HK-2 (cell line): Measurements from ENCODE around the gene LRG1.
A peak's percentile ranks its signal among the peaks of the same experiment; 100 is the strongest.
"Not testable (repeated sequence)": the region's sequence is repeated elsewhere in the genome, so short reads cannot be mapped to it uniquely, and the experiment has no call there.

Experiments used
- DNase-seq: peaks from one replicate; pipeline ENCODE4 v3.0.0-alpha.2; 2018; ENCODE audit not compliant: unreplicated experiment

LRG1 gene

DNA sequence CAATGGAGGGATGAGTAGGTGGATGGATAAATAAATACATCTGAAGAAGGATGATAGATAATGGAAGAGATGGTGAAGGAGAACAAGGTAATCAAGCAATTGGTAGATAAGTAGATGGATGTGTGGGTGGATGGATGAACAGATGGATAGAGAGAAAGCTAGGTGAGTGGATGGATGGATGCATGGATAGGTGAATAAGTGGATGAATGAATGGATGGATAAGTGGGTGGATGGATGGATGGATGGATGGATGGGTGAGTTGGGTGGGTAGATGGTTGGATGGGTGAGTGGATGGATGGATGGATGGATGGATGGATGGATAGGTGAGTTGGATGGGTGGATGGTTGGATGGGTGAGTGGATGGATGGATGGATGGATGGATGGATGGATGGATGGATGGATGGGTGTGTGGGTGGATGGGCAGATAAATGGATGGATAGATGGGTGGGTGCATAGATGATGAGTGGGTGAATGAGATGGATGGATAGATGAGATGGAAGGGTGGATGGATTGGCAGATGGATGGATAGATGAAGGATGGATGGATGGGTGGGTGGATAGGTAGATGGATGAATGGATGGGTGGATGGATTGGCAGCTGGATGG is 13.4 kb upstream of the LRG1 start:
- DNase-seq = no peak

DNA sequence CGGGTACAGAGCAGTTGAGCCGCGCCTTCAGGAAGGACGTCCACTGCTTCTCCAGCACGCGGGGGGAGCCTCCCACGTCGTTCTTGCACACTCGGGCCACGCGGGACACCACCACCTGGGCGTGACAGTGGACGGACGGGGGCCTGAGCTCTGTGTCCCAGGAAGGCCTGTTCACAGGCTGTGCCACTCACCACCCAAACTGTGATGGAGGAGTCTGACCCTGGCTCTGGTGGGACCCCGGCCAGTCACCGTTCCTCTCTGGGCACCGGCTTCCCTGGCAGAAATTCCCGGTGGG is 12.6 kb upstream of the LRG1 start:
- no peak for DNase-seq

DNA sequence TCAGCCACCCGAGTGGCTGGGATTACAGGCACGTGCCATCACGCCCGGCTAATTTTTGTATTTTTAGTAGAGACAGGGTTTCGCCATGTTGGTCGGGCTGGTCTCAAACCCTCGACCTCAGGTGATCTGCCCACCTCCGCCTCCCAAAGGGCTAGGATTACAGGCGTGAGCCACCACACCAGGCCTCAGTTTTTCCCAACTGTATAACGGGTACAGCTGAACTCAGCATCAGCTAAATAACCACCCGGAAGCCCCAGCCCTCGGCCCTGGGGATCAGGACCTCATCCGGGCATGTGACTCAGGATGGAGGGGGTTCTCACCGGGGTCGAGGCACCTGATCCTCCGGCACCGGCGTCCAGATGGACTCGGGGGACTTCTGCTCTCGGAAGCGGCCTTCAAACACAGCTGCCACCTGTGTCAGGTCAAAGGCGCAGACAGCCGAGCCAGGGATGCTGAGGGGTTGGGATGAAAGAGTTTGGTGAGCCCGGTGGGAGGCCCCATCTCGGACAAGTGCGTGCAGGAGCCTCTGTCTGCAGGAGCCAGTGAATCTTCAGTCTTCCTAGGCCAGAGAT is 10.7 kb upstream of the LRG1 start:
- no peak for DNase-seq

DNA sequence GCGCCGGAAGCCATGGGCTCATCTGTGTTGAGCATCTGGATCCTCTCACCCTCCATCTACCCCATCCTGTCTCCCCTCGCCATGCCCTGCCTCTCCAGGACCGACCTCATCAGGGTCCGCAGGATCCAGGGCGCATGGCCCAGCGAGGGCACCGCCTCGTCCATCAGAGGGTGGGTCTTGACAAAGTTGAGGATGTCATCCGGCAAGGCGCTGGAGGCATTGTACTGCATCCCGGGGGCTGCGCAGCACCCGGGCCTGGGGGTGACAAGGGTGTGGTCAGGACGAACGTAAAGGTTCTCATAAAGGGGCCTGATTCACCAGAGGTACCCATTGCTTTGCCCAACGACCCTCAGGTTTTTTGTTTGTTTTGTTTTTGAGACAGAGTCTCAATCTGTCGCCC is 10.2 kb upstream of the LRG1 start:
- DNase-seq = no peak

DNA sequence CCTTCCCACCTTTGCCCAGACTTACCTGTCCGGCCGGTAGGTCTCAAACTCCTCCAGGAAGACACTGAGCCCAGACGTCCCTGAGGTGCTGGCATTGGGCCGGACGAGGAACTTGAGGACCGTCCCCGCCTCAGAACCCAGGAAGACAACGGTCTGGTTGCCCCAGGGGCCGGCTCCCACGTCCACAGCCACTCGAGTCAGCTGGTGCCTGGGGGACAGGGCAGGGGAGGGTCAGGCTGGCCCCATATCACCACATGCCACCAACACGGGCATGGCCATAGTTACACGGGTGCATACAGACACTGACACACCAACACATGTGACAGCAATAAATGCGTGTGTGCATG is 8.4 kb upstream of the LRG1 start:
- DNase-seq = no peak

DNA sequence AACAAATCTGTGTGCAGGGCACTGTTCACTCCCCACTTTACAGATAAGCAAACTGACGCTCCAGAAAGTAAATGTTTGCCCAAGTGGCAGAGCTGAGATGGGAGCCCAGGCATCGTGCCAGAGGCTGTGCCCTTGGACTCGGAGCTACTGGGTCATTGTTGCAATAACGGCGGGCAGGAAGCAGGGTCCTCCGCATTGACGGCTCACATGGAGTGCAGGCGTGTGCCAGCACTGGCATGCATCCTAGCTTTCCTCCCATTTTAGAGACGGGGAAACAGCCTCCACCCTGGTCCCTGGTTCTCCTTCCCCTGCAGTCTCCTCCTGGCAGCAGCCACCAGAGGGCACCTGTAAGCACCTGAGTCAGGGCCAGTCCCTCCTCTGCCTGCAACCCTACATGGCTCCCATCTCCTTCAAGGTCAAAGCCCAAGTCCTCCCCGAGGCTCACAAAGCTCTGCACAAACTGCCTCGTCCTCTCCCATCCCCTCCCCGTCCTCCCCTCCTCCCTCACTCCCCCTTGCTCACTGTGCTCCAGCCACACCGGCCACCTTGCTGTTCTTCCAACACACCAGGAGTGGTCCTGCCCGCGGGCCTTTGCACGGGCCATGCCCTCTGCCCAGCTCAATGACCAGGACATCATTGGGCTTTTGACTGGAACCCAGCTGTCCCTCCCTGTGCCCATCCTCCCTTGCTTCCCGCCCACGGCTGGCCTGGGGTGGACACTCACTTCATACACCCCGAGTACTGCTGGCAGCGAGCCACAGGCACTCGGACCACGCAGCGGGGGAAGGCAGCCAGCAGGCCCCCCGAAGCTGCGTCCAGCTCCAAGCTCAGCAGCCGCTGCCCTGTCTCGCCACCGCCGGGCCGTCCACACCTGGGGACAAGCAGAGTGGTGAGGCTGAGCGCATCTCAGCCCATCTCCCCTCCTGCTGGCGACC is 7.7 kb upstream of the LRG1 start:
- no peak for DNase-seq

DNA sequence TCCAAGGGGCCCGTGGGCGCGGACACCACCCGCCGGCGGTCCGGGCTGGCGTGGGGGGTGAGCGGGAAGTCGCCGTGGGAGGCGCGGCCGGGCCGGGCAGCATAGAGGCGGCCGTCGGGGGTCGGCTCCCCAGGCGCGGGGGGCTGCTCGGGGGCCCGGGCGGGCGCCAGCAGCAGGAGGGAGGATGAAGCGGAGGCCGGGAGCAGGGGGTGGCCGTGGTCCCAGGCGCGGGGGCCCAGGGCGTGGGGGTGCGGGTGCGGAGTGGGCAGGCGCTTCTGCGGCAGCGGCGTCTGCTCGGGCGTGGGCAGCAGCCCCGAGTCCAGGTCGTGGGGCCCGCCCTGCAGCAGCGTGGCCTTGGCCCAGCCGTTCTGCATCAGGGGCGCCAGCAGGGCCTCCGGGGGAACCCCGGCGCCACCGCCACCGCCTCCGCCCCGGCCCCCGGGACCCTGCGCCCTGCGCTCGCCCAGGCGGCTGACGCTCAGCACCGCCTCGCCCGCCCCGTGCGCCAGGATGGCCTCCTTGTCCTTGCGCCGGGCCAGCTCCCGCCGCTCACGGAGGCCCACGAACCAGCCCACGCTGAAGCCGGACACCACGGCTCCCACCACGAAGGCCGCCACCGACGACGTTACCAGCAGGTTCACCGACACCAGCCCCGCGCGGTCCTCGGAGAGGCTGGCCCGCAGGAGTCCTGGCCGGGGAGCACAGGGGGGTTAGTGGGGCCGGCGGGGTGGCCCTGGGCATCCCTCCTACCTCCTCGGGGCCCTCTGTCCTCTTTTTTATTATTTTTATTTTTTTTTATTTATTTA is 4.2 kb upstream of the LRG1 start:
- no peak for DNase-seq

DNA sequence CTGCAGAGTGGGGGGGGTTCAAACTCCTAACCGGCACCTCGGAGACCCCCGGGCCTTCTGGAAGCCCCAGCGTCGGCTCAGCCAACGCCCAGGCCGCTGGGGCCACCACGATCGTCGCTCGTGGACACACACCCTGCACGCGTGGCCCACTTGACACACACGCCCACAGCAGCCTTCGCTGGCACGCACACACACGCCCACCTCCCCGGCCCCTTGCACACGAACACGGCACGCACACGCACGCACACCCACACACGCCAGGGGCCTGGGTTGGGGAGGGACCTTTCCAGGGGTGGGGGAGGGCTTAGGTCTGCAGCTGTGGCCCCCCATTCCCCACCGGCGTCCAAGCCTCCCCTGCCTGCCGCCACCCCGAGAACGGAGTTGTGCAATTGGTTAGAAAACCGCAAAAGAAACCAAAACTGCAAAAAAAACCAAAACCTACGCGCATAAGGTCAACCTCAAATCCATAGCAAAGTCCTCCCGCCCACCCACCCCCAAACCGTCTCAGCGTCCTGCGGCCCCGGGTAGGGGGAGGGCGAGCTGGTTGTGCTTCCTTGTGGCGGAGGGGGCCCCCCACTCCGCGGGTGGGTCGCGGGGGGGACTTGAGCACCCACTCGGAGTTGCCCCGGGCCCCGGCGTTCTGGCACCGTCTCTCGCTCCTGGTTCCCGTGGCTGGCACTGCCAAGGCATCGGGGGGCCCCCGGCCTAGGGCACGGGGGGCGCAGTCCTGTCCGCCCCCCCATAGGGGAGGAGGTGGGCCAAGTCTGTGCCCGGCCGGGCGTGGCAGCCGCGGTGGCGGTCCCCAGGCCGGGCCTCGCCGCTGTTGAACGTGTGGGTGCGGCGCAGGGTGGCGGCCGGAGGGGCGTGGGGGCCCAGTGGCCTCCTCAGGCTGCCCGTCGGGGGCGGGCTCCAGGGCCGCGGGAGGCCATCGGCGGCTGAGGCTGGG is 3.3 kb upstream of the LRG1 start:
- no peak for DNase-seq

DNA sequence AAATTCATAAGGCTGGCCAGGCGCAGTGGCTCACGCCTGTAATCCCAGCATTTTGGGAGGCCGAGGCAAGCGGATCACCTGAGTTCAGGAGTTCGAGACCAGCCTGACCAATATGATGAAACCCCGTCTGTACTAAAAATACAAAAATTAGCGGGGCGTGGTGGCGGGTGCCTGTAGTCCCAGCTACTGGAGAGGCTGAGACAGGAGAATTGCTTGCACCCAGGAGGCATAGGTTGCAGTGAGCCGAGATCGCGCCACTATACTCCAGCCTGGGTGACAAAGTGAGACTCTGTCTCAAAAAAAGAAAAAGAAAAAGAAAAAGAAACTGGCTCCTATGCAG is 1.9 kb upstream of the LRG1 start:
- DNase-seq = not testable (repeated sequence)

DNA sequence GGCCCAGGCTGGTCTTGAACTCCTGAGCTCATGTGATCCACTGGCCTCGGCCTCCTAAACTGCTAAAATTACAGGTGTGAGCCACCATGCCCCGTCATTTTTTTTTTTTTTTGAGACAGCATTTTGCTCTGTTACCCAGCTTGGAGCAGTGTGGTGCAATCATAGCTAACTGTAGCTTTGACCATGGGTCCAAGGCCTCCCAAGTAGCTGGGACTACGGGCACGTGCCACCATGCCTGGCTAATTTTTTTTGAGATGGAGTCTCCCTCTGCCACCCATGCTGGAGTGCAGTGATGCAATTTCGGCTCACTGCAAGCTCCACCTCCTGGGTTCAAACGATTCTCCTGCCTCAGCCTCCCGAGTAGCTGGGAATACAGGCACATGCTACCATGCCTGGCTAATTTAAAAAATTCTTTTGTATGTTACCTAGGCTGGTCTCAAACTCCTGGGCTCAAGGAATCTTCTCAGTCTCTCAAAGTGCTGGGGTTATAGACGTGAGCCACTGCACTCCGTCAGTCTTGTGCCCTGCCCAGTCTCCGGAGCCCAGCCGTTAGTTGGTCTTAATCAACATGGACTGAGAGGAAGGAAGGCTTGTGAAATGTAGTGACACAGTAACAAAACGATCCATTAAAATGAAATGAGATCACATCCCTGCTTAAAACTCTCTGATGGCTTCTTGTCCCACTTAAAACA is 1.4 kb upstream of the LRG1 start:
- no peak for DNase-seq

DNA sequence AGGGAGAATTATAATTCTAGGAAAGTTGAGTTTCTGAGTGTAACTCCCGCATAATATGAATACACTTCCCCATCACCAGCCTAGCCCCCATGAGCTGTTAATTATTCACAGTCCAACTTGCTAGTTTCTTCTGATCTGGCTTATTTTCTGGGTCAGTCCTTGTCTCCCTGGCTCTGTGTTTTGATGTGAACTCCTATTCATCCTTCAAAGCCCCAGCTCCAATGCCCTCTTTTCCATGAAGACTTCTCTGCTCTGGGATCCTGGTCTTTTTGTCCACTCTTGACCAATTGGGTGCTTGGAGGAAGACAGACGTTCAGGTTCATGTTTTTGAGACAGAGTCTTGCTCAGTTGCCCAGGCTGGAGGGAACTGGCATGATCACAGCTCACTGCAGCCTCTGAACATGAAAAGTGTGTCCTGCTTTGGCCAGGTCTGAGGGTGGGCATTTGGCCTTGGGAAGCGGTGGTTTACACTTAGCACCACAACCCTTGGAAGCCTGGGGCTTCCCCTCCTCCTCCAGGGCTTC is 605 bp downstream of the LRG1 start:
- DNase-seq = no peak

DNA sequence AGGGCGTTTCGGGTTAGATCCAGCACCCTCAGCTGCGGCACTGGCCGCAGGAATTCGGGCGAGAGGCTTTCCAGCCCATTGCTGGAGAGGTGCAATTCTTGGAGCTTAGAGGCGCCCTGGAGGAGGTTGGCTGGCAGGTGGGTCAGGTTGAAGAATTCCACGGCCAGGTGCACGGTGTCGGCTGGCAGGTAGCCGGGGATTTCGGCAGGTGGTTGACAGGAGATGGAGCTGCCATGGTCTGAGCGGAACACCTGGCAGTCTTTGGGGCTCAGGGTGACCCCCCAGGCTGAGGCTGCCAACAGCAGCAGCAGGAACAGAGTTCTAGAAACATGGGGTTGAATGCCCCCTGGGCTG is 1.3 kb downstream of the LRG1 start:
- DNase-seq = no peak

DNA sequence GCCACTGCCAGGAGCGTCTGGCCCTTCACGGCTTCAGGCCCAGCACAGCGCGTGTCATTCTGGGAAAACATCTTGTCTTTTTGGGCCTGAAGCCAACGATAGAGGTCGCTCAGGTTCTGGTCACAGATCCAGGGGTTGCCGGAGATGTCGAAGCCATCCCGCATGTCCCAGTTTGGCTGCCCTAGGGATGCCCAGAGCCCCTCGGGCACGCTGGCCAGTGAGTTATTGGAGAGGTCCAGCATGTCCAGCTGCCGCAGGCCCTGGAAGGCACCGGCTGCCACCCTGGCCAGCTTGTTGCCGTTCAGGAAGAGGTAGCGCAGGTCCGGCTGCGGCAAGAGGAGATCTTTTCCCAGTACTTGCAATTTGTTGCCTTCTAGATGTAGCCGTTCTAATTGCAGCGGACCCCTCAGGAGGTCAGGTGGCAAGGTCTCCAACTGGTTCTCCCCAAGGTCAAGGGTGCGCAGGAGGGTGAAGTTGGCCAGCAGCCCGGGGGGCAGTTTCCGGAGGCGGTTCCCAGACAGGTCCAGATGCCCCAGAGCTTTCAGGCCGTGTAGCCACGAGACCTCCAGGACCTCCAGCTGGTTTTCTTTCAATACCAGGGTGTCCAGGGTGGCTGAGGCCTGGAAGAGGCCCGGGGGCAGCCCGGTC is 1.8 kb downstream of the LRG1 start:
- no peak for DNase-seq

DNA sequence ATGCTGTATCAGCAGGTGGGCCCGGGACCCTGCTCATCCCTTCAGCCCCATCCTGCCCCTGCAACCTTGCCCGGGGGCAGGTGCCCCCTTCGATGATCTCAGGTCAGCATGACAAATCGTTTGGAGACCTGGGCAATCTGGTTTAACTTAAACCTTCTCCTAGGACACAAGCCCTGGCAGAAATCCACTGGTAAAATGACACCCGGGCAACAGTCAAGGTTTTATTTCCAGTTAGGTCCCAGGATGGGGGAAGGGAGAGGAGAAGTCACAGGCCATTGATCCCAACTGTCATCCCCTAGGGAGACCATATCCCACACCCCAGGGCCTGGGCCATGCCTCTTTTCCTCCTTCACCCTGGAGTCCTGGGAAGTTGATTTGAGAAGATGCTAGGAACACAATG is 3.0 kb downstream of the LRG1 start:
- DNase-seq = no peak

DNA sequence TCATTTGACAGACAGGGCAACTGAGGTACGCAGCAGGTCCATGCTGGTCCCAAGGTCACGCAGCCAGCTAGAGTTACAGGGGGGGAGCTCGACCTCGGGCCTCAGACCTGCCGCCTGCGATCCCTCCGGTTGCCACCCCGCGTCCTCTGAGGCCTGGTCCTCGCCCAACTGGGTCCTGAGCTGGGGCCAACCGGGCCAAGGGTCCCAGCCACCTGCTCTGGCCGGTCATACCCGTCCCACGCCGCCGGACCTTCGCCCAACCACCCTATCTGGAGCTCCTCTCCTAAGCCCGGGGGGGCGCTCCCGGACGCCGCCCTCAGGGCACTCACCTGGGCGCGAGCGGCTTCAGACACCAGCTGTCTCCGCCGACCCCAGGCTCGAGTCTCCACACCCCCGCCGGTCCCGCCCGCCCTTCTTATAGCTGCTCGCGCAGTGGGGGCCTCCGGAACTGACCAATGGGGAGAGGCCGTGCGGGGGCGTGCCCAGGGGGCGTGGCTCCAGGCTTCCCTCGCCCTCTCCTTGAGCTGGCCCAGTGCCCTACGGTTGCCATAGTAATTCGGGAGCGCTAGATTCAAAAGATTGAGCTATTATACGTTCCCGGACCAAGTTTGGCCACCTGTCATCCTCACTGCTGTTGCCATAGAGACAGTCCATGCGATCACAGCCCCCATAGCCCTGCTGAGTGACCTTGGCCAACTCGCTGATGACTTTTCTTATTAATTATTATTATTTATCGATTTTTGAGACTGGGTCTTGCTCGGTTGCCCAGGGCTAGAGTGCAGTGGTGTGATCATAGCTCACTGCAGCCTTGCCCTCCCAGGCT is 4.8 kb downstream of the LRG1 start, which contains the start of gene PLIN5:
Gene PLIN5 (minus strand): TSS at position 389 of the 823 bp plus-strand sequence. CDS start 1,150 bp downstream, outside the sequence.
- peak; percentile 70 for DNase-seq

DNA sequence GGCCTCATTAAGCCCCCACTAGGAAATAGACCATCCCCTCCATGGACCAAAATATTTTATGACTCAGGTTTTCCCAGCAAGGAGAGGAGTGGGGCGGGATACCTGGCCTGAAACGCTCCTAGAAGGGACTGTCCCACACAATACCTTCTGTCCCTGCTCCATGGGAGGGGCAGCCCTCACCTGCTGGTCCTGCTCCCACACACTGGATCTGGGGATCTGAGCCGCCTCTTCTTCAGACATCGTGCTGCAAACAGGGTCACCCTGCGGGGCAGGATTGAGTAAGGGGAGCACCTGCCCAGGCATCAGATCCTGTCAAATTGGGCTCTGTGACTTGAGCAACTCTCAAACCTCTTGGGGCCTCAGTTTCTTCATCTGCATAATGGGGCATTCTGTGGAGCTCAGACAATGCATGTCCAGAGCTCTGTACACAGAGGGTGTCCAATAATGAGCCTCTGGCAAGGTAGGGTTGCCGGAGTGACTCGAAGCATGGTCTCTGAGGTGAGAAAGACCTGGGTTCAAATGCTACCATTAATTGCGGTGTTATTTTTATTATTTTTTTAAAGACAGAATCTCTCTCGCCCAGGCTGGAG is 5.9 kb downstream of the LRG1 start:
- DNase-seq = no peak

DNA sequence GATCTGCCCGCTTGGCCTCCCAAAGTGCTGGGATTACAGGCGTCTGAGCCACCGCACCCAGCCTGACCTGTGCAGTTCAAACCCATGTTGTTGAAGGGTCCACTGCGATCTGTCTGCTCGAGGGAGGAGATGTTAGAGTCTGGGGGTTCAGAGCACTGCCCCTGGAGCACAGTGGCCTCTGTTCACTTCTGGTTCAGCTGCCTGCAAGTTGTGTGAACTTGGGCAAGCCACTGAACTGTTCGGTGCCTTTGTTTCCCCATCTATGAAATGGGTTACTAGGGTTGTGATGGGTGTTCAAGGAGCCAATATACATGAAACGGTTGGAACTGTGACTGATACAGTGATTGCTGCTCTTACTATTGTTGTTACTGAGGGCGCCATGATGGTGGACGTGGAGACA is 6.5 kb downstream of the LRG1 start:
- DNase-seq = no peak

DNA sequence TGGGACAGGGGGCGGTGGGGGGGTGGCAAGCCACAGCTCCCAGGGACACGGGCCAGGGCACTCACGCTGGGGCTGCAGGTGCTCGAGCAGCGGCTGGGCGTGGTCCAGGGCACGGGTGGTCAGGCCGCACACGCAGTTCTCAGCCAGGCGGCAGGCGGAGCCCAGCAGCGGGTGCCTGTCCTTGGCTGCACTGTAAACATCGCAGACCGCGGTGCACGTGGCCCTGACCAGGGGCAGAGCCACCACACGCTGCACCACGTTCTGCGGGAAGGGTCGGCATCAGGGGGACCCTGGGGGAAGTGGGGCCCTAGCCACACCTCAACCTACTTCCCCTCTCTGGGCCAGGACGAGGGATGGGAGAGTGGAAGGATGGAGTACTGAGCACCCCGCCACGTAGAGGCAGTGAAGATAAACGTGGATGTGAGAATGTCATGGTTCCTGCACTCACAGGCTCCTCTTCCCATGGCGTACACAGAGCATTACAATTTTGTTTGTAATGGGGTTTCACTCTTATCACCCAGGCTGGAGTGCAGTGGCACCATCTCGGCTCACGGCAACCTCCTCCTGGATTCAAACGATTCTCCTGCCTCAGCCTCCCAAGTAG is 8.2 kb downstream of the LRG1 start:
- DNase-seq = no peak
